ENCODE results near the gene HIRA. TPM values are rescaled to one million over a fixed set of nuclear protein-coding genes. Genes with fewer than 3 reads are reported as not detected.

HIRA gene
- polyA plus RNA-seq, 3 donors: 1.8 to 20.7 (median 2.6) TPM

GRCh38 chr22:19477321-19478044 is 46.0 kb upstream of the HIRA start:
- Histone ChIP-seq H3K4me1 (ENCODE audit: control insufficient read depth in 1 of 2, insufficient read depth in 2 of 2, low read length in 2 of 2) (peaks cover 22 to 28% of the 10 kb centered on the region in 2 donors), H3K4me3 (replicated peaks in 1 of 3; ENCODE audit: low read depth in 2 of 3, low read length in 3 of 3) (peak overlapping the region in 2 of 3 experiments; percentile 87 to 94), H3K4me2 (replicated peaks; ENCODE audit: extremely low read depth, low read length, poor library complexity, severe bottlenecking) (peak overlapping the region; percentile 95), H3K79me2 (ENCODE audit: insufficient read depth, low read length) (peaks cover 58% of the 10 kb centered on the region), H3K9me3 (replicated peaks in 1 of 2; ENCODE audit: control insufficient read depth in 1 of 2, insufficient read depth in 1 of 2, low read length in 2 of 2) (no peaks in the 10 kb centered on the region), H3K27ac (ENCODE audit: low read depth in 1 of 2, low read length in 2 of 2) (no peak overlapping the region), H3K36me3 (replicated peaks in 1 of 2; ENCODE audit: control insufficient read depth in 1 of 2, insufficient read depth in 2 of 2, low read length in 2 of 2) (peaks cover 27 to 36% of the 10 kb centered on the region in 2 donors), H4K20me1 (ENCODE audit: insufficient read depth, low read length) (peaks cover 52% of the 10 kb centered on the region), H3K9ac (ENCODE audit: insufficient read depth, low read length, poor library complexity, severe bottlenecking) (no peak overlapping the region), H3K27me3 (ENCODE audit: control insufficient read depth in 2 of 2, insufficient read depth in 2 of 2, low read length in 2 of 2) (no peaks in the 10 kb centered on the region), H2AFZ (ENCODE audit: insufficient read depth, low read depth, low read length, poor library complexity, severe bottlenecking) (no peak overlapping the region)
- Mint-ChIP-seq H3K4me3 (peak overlapping the region; percentile 81 to 89), H3K27me3 (ENCODE audit: low read depth in 3 of 3) (no peaks in the 10 kb centered on the region), H3K4me1 (peaks cover 27% of the 10 kb centered on the region), H3K27ac (no peak overlapping the region), H3K36me3 (peaks cover 24 to 33% of the 10 kb centered on the region in 2 donors), H3K9me3 (no peaks in the 10 kb centered on the region)
- TF ChIP-seq CTCF (IDR thresholded peaks at IDR 0.05): peak; percentile 24
- DNase-seq: no peak
- intact Hi-C loops (cut with micrococcal nuclease): loop anchor here in 1 of 2 donors (2.0 to 10.0 kb wide), 4 partner anchors 45 to 540 kb away; partner anchors contain the start of genes ARVCF, CLTCL1, GNB1L and MRPL40
- 55% methylated on average over 2 of the region's 5 CpGs for WGBS (ENCODE audit: insufficient coverage)

- H3K36me3 ChIP-seq (replicated peaks in 1 of 2; ENCODE audit: control insufficient read depth in 1 of 2, insufficient read depth in 2 of 2, low read length in 2 of 2): peaks cover 42 to 51% of the 10 kb centered on the region in 2 donors
- 80% methylated on average over 1 of the region's 3 CpGs for WGBS (ENCODE audit: insufficient coverage)
- H2AFZ ChIP-seq (ENCODE audit: insufficient read depth, low read depth, low read length, poor library complexity, severe bottlenecking): no peak overlapping the region
- no peak overlapping the region for H3K4me3 Mint-ChIP-seq
- no peaks in the 10 kb centered on the region for H3K27me3 Mint-ChIP-seq (ENCODE audit: low read depth in 3 of 3)
- no peaks in the 10 kb centered on the region for H3K9me3 ChIP-seq (replicated peaks in 1 of 2; ENCODE audit: control insufficient read depth in 1 of 2, insufficient read depth in 1 of 2, low read length in 2 of 2)
- peaks cover 39 to 48% of the 10 kb centered on the region in 2 donors for H3K36me3 Mint-ChIP-seq
- no peak overlapping the region for H3K4me3 ChIP-seq (replicated peaks in 1 of 3; ENCODE audit: low read depth in 2 of 3, low read length in 3 of 3)
- H3K4me1 Mint-ChIP-seq: peaks cover 27% of the 10 kb centered on the region
- no peak for TF ChIP-seq CTCF (IDR thresholded peaks at IDR 0.05)
- intact Hi-C loops (cut with micrococcal nuclease): loop anchor here in 1 of 2 donors (5.0 to 10.0 kb wide), 3 partner anchors 181 to 541 kb away; partner anchors contain the start of genes ARVCF, CLTCL1, GNB1L and RTL10
- no peak overlapping the region for H3K27ac ChIP-seq (ENCODE audit: low read depth in 1 of 2, low read length in 2 of 2)
- peak overlapping the region in 1 of 7 donors; percentile 15 for H3K27ac Mint-ChIP-seq
- no peaks in the 10 kb centered on the region for H3K27me3 ChIP-seq (ENCODE audit: control insufficient read depth in 2 of 2, insufficient read depth in 2 of 2, low read length in 2 of 2)
- no peak overlapping the region for H3K4me2 ChIP-seq (replicated peaks; ENCODE audit: extremely low read depth, low read length, poor library complexity, severe bottlenecking)
- H3K9me3 Mint-ChIP-seq: no peaks in the 10 kb centered on the region
- no peak overlapping the region for H3K9ac ChIP-seq (ENCODE audit: insufficient read depth, low read length, poor library complexity, severe bottlenecking)
- no peak for DNase-seq
- peaks cover 63% of the 10 kb centered on the region for H4K20me1 ChIP-seq (ENCODE audit: insufficient read depth, low read length)
- peaks cover 22 to 28% of the 10 kb centered on the region in 2 donors for H3K4me1 ChIP-seq (ENCODE audit: control insufficient read depth in 1 of 2, insufficient read depth in 2 of 2, low read length in 2 of 2)
- peaks cover 55% of the 10 kb centered on the region for H3K79me2 ChIP-seq (ENCODE audit: insufficient read depth, low read length)
Measured at GRCh38 chr22:19476023-19476422, 44.5 kb upstream of the HIRA start.
